ENCODE results near the gene TNRC6C. TPM values are rescaled to one million over a fixed set of nuclear protein-coding genes. Genes with fewer than 3 reads are reported as not detected.
"Not testable (repeated sequence)": the region's sequence is repeated elsewhere in the genome, so short reads cannot be mapped to it uniquely, and the experiment has no call there.

Gene TNRC6C
- total and polyA plus RNA-seq, 2 experiments from 2014 or later: 10.1 to 16.6 TPM

DNA sequence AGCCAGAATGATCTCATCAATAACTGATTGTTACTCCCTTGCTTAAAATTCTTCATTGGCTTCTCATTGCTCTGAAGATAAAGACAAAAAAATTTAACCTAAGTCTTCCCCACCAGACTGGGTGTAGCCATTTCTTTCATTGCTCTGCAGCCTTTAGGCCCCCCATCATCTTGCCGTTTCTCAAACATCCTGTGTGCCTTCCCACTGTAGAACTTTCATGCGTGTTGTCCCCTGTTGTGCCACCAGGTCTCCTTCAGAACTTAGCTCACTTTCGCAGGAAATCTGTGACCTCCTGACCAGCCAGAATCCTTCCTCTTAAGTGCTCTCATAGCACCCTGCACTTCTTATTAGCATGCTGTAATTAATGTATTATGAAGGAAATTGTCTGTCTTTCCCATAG, 31.8 kb downstream of the TNRC6C start (continued):
- TF ChIP-seq, protein P1, sequence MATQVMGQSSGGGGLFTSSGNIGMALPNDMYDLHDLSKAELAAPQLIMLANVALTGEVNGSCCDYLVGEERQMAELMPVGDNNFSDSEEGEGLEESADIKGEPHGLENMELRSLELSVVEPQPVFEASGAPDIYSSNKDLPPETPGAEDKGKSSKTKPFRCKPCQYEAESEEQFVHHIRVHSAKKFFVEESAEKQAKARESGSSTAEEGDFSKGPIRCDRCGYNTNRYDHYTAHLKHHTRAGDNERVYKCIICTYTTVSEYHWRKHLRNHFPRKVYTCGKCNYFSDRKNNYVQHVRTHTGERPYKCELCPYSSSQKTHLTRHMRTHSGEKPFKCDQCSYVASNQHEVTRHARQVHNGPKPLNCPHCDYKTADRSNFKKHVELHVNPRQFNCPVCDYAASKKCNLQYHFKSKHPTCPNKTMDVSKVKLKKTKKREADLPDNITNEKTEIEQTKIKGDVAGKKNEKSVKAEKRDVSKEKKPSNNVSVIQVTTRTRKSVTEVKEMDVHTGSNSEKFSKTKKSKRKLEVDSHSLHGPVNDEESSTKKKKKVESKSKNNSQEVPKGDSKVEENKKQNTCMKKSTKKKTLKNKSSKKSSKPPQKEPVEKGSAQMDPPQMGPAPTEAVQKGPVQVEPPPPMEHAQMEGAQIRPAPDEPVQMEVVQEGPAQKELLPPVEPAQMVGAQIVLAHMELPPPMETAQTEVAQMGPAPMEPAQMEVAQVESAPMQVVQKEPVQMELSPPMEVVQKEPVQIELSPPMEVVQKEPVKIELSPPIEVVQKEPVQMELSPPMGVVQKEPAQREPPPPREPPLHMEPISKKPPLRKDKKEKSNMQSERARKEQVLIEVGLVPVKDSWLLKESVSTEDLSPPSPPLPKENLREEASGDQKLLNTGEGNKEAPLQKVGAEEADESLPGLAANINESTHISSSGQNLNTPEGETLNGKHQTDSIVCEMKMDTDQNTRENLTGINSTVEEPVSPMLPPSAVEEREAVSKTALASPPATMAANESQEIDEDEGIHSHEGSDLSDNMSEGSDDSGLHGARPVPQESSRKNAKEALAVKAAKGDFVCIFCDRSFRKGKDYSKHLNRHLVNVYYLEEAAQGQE (IDR thresholded peaks at IDR 0.05; ENCODE audit: unreplicated experiment): no peak

DNA sequence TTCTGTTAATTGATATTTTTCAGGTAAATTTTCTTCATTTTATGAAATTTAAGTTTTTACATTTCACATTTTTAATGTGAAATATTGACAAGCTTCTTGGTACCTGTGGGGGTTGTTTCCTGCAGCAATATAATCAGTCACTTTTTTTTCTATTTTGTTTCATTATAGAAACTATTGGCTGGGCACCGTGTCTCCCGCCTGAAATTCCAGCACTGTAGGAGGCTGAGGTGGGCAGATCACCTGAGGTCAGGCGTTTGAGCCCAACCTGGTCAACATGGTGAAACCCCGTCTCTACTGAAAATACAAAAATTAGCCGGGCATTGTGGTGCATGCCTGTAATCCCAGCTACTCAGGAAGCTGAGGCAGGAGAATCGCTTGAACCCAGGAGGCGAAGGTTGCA, 35.2 kb downstream of the TNRC6C start:
- H3K79me2 ChIP-seq (replicated peaks; ENCODE audit: insufficient read depth): peaks cover 92% of the 10 kb centered on the region

DNA sequence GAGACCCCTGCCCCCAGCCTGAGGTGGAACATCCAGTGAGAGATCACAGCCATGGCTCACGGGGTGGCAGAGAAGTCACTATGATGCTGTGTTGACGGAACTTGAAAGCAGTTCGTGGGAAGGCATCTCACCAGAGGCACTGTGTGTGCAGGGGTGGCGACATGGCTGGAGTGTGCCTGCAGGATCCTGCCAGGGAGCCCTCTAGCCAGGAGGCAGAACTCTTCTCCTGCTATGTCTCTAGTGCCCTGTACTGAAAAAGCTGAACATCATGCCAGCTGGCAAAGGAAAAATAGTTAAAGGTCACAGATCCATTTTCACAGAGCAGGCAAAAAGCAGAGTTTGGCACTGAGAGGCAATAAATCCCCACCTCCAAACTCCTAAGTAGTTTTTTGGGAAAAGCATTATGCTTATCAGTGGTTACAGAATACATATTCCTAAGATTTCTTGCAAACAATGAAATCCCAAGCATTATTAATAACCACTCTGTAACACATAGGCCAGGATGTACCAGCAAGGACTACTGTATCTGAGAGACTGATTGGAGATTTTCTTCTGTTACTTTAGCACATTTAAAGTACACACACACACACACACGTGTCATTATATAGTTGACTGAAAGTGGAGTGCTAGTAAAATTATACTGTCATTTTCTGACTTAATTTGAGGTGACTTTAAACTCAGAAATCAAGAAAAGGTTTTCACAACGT, 36.8 kb downstream of the TNRC6C start:
- Histone ChIP-seq H3K9me2 (ENCODE audit: insufficient read depth) (no peaks in the 10 kb centered on the region), H3K79me2 (replicated peaks; ENCODE audit: insufficient read depth) (peaks cover 91% of the 10 kb centered on the region), H4K20me1 (replicated peaks; ENCODE audit: insufficient read depth) (peaks cover 46% of the 10 kb centered on the region), H3K4me2 (no peak overlapping the region), H3F3A (replicated peaks; ENCODE audit: low read depth) (no peaks in the 10 kb centered on the region), H2AFZ (no peak overlapping the region), H3K4me1 (ENCODE audit: insufficient read depth) (peaks cover 23% of the 10 kb centered on the region), H3K36me3 (ENCODE audit: insufficient read depth) (no peaks in the 10 kb centered on the region), H3K27ac (ENCODE audit: low read depth) (no peak overlapping the region), H3K4me3 (no peak overlapping the region), H3K27me3 (ENCODE audit: insufficient read depth) (no peaks in the 10 kb centered on the region)
- peak; percentile 28 for ATAC-seq
- TF ChIP-seq NANOG (IDR thresholded peaks at IDR 0.05; ENCODE audit: borderline replicate concordance): no peak
- TF ChIP-seq, protein P2, sequence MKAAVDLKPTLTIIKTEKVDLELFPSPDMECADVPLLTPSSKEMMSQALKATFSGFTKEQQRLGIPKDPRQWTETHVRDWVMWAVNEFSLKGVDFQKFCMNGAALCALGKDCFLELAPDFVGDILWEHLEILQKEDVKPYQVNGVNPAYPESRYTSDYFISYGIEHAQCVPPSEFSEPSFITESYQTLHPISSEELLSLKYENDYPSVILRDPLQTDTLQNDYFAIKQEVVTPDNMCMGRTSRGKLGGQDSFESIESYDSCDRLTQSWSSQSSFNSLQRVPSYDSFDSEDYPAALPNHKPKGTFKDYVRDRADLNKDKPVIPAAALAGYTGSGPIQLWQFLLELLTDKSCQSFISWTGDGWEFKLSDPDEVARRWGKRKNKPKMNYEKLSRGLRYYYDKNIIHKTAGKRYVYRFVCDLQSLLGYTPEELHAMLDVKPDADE (IDR thresholded peaks at IDR 0.05): no peak
- TF ChIP-seq, protein P1 (IDR thresholded peaks at IDR 0.05; ENCODE audit: unreplicated experiment): no peak
- no peak for TF ChIP-seq ZNF114 (CRISPR knock-in tag; IDR thresholded peaks at IDR 0.05)
- no peak for DNase-seq (ENCODE audit: low spot score)
- Mint-ChIP-seq H3K4me3 (no peak overlapping the region), H3K4me1 (peaks cover 46% of the 10 kb centered on the region), H3K27me3 (ENCODE audit: insufficient read depth, low read depth, poor library complexity) (peaks cover 1% of the 10 kb centered on the region), H3K27ac (no peak overlapping the region), H3K36me3 (ENCODE audit: low read depth) (no peaks in the 10 kb centered on the region), H3K9me3 (no peaks in the 10 kb centered on the region; the same call in 2 of the 3 replicates)

More for the DNA sequence above, 35.2 kb downstream of the TNRC6C start:
- not testable (repeated sequence) for H3K27me3 ChIP-seq (ENCODE audit: insufficient read depth); H3K27ac ChIP-seq (ENCODE audit: low read depth); H3K36me3 Mint-ChIP-seq (ENCODE audit: low read depth); H3K4me3 ChIP-seq; H3K27ac Mint-ChIP-seq; H3K4me3 Mint-ChIP-seq; H3F3A ChIP-seq (replicated peaks; ENCODE audit: low read depth); H3K36me3 ChIP-seq (ENCODE audit: insufficient read depth); H2AFZ ChIP-seq; H3K27me3 Mint-ChIP-seq (ENCODE audit: insufficient read depth, low read depth, poor library complexity); DNase-seq (ENCODE audit: low spot score); H3K9me2 ChIP-seq (ENCODE audit: insufficient read depth); H3K9me3 Mint-ChIP-seq
- peaks cover 20% of the 10 kb centered on the region; the same call in 1 of the 2 replicates for H3K4me1 ChIP-seq (ENCODE audit: insufficient read depth)
- H4K20me1 ChIP-seq (replicated peaks; ENCODE audit: insufficient read depth): peaks cover 50% of the 10 kb centered on the region
- 0 out of 2 replicates have a peak overlapping the region, but pooled peaks have one; percentile 30 for H3K4me2 ChIP-seq
- H3K4me1 Mint-ChIP-seq: peaks cover 40% of the 10 kb centered on the region
- peak; percentile 40 for ATAC-seq

Data from GM23338 (cell line).